Panc1 (cell line): Measurements from ENCODE around the gene CCDC9B. TPM values are rescaled to one million over a fixed set of nuclear protein-coding genes. Genes with fewer than 3 reads are reported as not detected.

Source experiments
- ATAC-seq: fragments of 200-7000 bp; cut with Tn5 transposase; 2 replicates; pipeline ENCODE4 v1.9.1; 2020; ENCODE audit warnings: mild to moderate bottlenecking, moderate library complexity
- BruUV-seq: library from RNA; stranded (reverse); fragments of 400-500 nt; replicated peaks from 2 replicates; lab custom pipeline; 2021; lab: Mats Ljungman, UMichigan
- CTCF ChIA-PET: fragments of 300-600 bp; sonication (Branson Sonifier 250); formaldehyde crosslinking; loops from one replicate; lab custom pipeline; 2022; ENCODE audit warnings: antibody characterized with exemption; lab: Charles Lee
- POLR2A ChIA-PET: fragments of 300-600 bp; sonication (Branson Sonifier 250); formaldehyde crosslinking; loops from one replicate; lab custom pipeline; 2022; ENCODE audit warnings: antibody characterized with exemption; lab: Charles Lee
- DNase-seq: peaks from one replicate; pipeline ENCODE4 v3.0.0-alpha.2; 2010; ENCODE audit warnings: low read depth, low spot score
- H3K27ac ChIP-seq: 2 replicates; pipeline ENCODE4 v1.5.1; 2011; ENCODE audit warnings: mild to moderate bottlenecking, low read length, inconsistent platforms
- H3K27me3 ChIP-seq: fragments of 200-500 bp; sonication (Bioruptor generic); 2 replicates; pipeline ENCODE4 v1.6.0; 2014; ENCODE audit warnings: low read length, inconsistent platforms; ENCODE audit not compliant: control insufficient read depth, insufficient read depth
- H3K36me3 ChIP-seq: fragments of 200-500 bp; sonication (Bioruptor generic); 2 replicates; pipeline ENCODE4 v1.5.1; 2014; ENCODE audit warnings: inconsistent platforms, mild to moderate bottlenecking, low read length, moderate library complexity; ENCODE audit not compliant: control insufficient read depth, insufficient read depth
- H3K4me1 ChIP-seq: 2 replicates; pipeline ENCODE4 v1.5.1; 2011; ENCODE audit warnings: inconsistent platforms, mild to moderate bottlenecking, low read length, moderate library complexity; ENCODE audit not compliant: control insufficient read depth, insufficient read depth
- H3K4me3 ChIP-seq, 2 experiments: 2 replicates each; pipeline ENCODE4 v1.5.1; 2011 to 2012; ENCODE audit warnings: low read depth in 2 of 2, low read length in 2 of 2, mild to moderate bottlenecking in 2 of 2, inconsistent platforms in 1 of 2, moderate library complexity in 1 of 2
- H3K9me3 ChIP-seq: fragments of 200-500 bp; sonication (Bioruptor generic); 2 replicates; pipeline ENCODE4 v1.5.1; 2014; ENCODE audit warnings: low read depth, mild to moderate bottlenecking, inconsistent platforms, low read length, moderate library complexity; ENCODE audit not compliant: control insufficient read depth, insufficient read depth
- CTCF ChIP-seq: fragments of 450-650 bp; IDR thresholded peaks from 2 replicates; pipeline ENCODE4 v1.5.1; 2017; ENCODE audit warnings: mild to moderate bottlenecking
- POLR2AphosphoS5 ChIP-seq: IDR thresholded peaks from 2 replicates; pipeline ENCODE4 v1.6.1; 2012; ENCODE audit warnings: mild to moderate bottlenecking, low read depth, low read length, moderate library complexity
- REST ChIP-seq, 2 experiments: IDR thresholded peaks; 2 replicates each; pipeline ENCODE4 v1.6.1; 2011 to 2012; ENCODE audit warnings: low read depth in 2 of 2, control low read depth in 1 of 2, low read length in 1 of 2, mild to moderate bottlenecking in 1 of 2, moderate library complexity in 1 of 2; ENCODE audit not compliant: insufficient read depth in 1 of 2
- SIN3A ChIP-seq: IDR thresholded peaks from 2 replicates; pipeline ENCODE4 v1.6.1; 2012; ENCODE audit warnings: low read depth, mild to moderate bottlenecking, low read length, moderate library complexity, borderline replicate concordance; ENCODE audit not compliant: insufficient read depth
- TCF7L2 ChIP-seq: IDR thresholded peaks from 2 replicates; pipeline ENCODE4 v1.6.1; 2011; ENCODE audit warnings: mild to moderate bottlenecking, low read depth, low read length, inconsistent platforms
- in situ Hi-C: cut with HindIII; loops from 2 replicates; pipeline ENCODE4 v1.10.0; 2016; ENCODE audit warnings: low sequenced_read_pairs, low pct_unique_long_range_greater_than_20kb
- intact Hi-C: fragments of 100-400 bp; cut with micrococcal nuclease; formaldehyde crosslinking; loops from one replicate; pipeline ENCODE4 v1.10.0; 2022; ENCODE audit not compliant: unreplicated experiment
- total RNA-seq: library from RNA; stranded (reverse); gene quantifications from one replicate; pipeline ENCODE4 v1.2.1, GENCODE V29; 2021; ENCODE audit not compliant: unreplicated experiment

Gene CCDC9B
- total RNA-seq, 1 experiment from 2014 or later, result 55.9 TPM

- in situ Hi-C loops (no loop called here), intact Hi-C loops (no loop called here)
- Histone ChIP-seq H3K9me3 (no peaks in the 10 kb centered on the region), H3K4me1 (peaks cover 15% of the 10 kb centered on the region), H3K27me3 (no peaks in the 10 kb centered on the region), H3K27ac (no peak overlapping the region), H3K4me3 (no peak overlapping the region), H3K36me3 (no peaks in the 10 kb centered on the region)
- POLR2A ChIA-PET, result interaction anchor here (0.6 kb wide), 1 partner anchor 89 kb away, joined by 3 read pairs; no protein-coding TSS in a partner anchor
- TF ChIP-seq POLR2AphosphoS5 (no peak; the same call in 1 of the 2 replicates), REST (IDR thresholded peaks at IDR 0.05; ENCODE audit: insufficient read depth in 1 of 2, low read depth in 2 of 2, low read length in 1 of 2) (no peak), TCF7L2 (no peak), CTCF (no peak), SIN3A (no peak)
- CTCF ChIA-PET, result no interaction called here
- ATAC-seq (no peak), DNase-seq (no peak)
- no TSS peak for BruUV-seq
Observed at GRCh38 chr15:40333922-40334492, 6.7 kb downstream of the CCDC9B start.

GRCh38 chr15:40332113-40332781 is 8.5 kb downstream of the CCDC9B start:
- Histone ChIP-seq H3K27ac (no peak overlapping the region), H3K4me1 (peaks cover 4% of the 10 kb centered on the region; the same call in 1 of the 2 replicates), H3K36me3 (no peaks in the 10 kb centered on the region), H3K4me3 (no peak overlapping the region), H3K27me3 (no peaks in the 10 kb centered on the region), H3K9me3 (no peaks in the 10 kb centered on the region)
- no TSS peak for BruUV-seq
- CTCF ChIA-PET, result no interaction called here
- DNase-seq, result no peak
- no peak for TF ChIP-seq CTCF
- TF ChIP-seq POLR2AphosphoS5, result peak; percentile 41; the same call in 1 of the 2 replicates
- in situ Hi-C loops, result no loop called here
- 0 out of 2 replicates have a peak, but pooled peaks have one; percentile 4 for ATAC-seq
- POLR2A ChIA-PET, result interaction anchor here (0.5 kb wide), 2 partner anchors 169 to 472 kb away, joined by 3 to 6 read pairs; no protein-coding TSS in a partner anchor
- intact Hi-C loops, result no loop called here
